ENCODE data around the gene PSME1. TPM values are rescaled to one million over a fixed set of nuclear protein-coding genes. Genes with fewer than 3 reads are reported as not detected.

Gene PSME1
- total and polyA plus RNA-seq, 7 experiments from 2014 or later, result 189 to 703 (median 234) TPM

- H3K4me1 ChIP-seq (ENCODE audit: control insufficient read depth in 2 of 2, insufficient read depth in 2 of 2, low read length in 2 of 2), result peaks cover 7 to 11% of the 10 kb centered on the region in 2 donors
- Mint-ChIP-seq H3K27me3 (no peaks in the 10 kb centered on the region), H3K4me1 (peaks cover 9 to 31% (median 24%) of the 10 kb centered on the region in 7 donors), H3K9me3 (peaks cover 0 to 3% (median 0%) of the 10 kb centered on the region in 11 donors), H3K36me3 (peaks cover 9 to 49% (median 33%) of the 10 kb centered on the region in 5 donors), H3K27ac (peak overlapping the region in 3 of 9 donors; percentile 41 to 70 (median 61)), H3K4me3 (no peak overlapping the region)
- intact Hi-C loops (cut with micrococcal nuclease), result no loop called here
- no peak overlapping the region for H3K4me3 ChIP-seq (ENCODE audit: low read length)
- no peaks in the 10 kb centered on the region for H3K9me3 ChIP-seq (ENCODE audit: control insufficient read depth in 2 of 3, low read length in 3 of 3)
- POLR2A ChIA-PET, result interaction anchor here (1.0 to 15.5 kb wide), 2 partner anchors 12 to 15 kb away, joined by 3 to 298 read pairs; partner anchors contain the start of genes EMC9, FITM1 and PSME1
- peaks cover 21 to 76% (median 42%) of the 10 kb centered on the region in 3 experiments for H3K36me3 ChIP-seq (ENCODE audit: control insufficient read depth in 2 of 3, insufficient read depth in 3 of 3, low read length in 3 of 3)
- no peak overlapping the region for H3K27ac ChIP-seq (ENCODE audit: low read depth, low read length)
- ATAC-seq (no peak), DNase-seq (no peak)
- no peaks in the 10 kb centered on the region for H3K27me3 ChIP-seq (ENCODE audit: control insufficient read depth in 2 of 2, insufficient read depth in 2 of 2, low read length in 2 of 2)
- CTCF ChIA-PET, result no interaction called here
Observed at GRCh38 chr14:24121210-24121609, 14.8 kb upstream of the PSME1 start.

GRCh38 chr14:24122416-24122815, 13.6 kb upstream of the PSME1 start:
- peaks cover 0 to 3% (median 0%) of the 10 kb centered on the region in 11 donors for H3K9me3 Mint-ChIP-seq
- Histone ChIP-seq H3K27me3 (ENCODE audit: control insufficient read depth in 2 of 2, insufficient read depth in 2 of 2, low read length in 2 of 2) (no peaks in the 10 kb centered on the region), H3K36me3 (ENCODE audit: control insufficient read depth in 2 of 3, insufficient read depth in 3 of 3, low read length in 3 of 3) (peaks cover 21 to 68% (median 34%) of the 10 kb centered on the region in 3 experiments), H3K4me1 (ENCODE audit: control insufficient read depth in 2 of 2, insufficient read depth in 2 of 2, low read length in 2 of 2) (no peaks in the 10 kb centered on the region), H3K27ac (ENCODE audit: low read depth, low read length) (no peak overlapping the region), H3K9me3 (ENCODE audit: control insufficient read depth in 2 of 3, low read length in 3 of 3) (no peaks in the 10 kb centered on the region), H3K4me3 (ENCODE audit: low read length) (no peak overlapping the region)
- H3K4me1 Mint-ChIP-seq, result peaks cover 2 to 19% (median 16%) of the 10 kb centered on the region in 7 donors
- no peak for ATAC-seq
- H3K27me3 Mint-ChIP-seq, result no peaks in the 10 kb centered on the region
- H3K4me3 Mint-ChIP-seq, result no peak overlapping the region
- intact Hi-C loops (cut with micrococcal nuclease), result no loop called here
- ChIA-PET POLR2A (interaction anchor here (15.5 kb wide), 1 partner anchor 14 kb away, joined by 298 read pairs; the partner anchor contains the start of genes EMC9, FITM1 and PSME1), CTCF (interaction anchor here (0.6 kb wide), 1 partner anchor 81 kb away, joined by 4 read pairs; no protein-coding TSS in a partner anchor)
- no peak for DNase-seq
- H3K27ac Mint-ChIP-seq, result peak overlapping the region in 2 of 9 donors; percentile 51 to 56
- H3K36me3 Mint-ChIP-seq, result peaks cover 9 to 42% (median 30%) of the 10 kb centered on the region in 5 donors

DNA sequence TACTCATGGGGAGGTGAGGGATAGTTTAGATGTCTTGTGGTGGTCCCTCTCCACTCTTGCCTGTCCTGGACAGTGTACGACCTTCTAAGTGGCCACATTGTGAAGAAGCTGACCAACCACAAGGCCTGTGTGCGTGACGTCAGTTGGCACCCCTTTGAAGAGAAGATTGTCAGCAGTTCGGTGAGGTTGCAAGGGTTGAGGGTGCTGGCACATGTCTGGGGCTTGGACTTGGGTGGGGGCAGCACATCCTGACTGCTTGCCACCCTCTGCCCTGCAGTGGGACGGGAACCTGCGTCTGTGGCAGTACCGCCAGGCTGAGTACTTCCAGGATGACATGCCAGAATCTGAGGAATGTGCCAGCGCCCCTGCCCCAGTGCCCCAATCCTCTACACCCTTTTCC, 13.1 kb upstream of the PSME1 start:
- ATAC-seq, result no peak
- intact Hi-C loops (cut with micrococcal nuclease), result no loop called here
- CTCF ChIA-PET, result no interaction called here

GRCh38 chr14:24123424-24124417, 12.3 kb upstream of the PSME1 start:
- Histone ChIP-seq H3K9me3 (ENCODE audit: control insufficient read depth in 2 of 3, low read length in 3 of 3) (no peaks in the 10 kb centered on the region), H3K27me3 (ENCODE audit: control insufficient read depth in 2 of 2, insufficient read depth in 2 of 2, low read length in 2 of 2) (no peaks in the 10 kb centered on the region), H3K36me3 (ENCODE audit: control insufficient read depth in 2 of 3, insufficient read depth in 3 of 3, low read length in 3 of 3) (peaks cover 21 to 55% (median 22%) of the 10 kb centered on the region in 3 experiments), H3K4me3 (ENCODE audit: low read length) (no peak overlapping the region), H3K27ac (ENCODE audit: low read depth, low read length) (no peak overlapping the region), H3K4me1 (ENCODE audit: control insufficient read depth in 2 of 2, insufficient read depth in 2 of 2, low read length in 2 of 2) (no peaks in the 10 kb centered on the region)
- Mint-ChIP-seq H3K27ac (peak overlapping the region in 7 of 9 donors; percentile 27 to 52 (median 40)), H3K36me3 (peaks cover 5 to 32% (median 26%) of the 10 kb centered on the region in 5 donors), H3K9me3 (peaks cover 0 to 3% (median 0%) of the 10 kb centered on the region in 11 donors), H3K4me3 (no peak overlapping the region), H3K27me3 (no peaks in the 10 kb centered on the region), H3K4me1 (peaks cover 0 to 11% (median 5%) of the 10 kb centered on the region in 7 donors)
- DNase-seq (no peak), ATAC-seq (peak; percentile 38)
- intact Hi-C loops (cut with micrococcal nuclease), result no loop called here
- ChIA-PET CTCF (interaction anchor here (1.3 kb wide), 1 partner anchor 37 kb away, joined by 3 read pairs; the partner anchor contains the start of gene IRF9), POLR2A (interaction anchor here (0.9 to 15.5 kb wide), 6 partner anchors 9 to 188 kb away, joined by 3 to 298 read pairs (median 3); partner anchors contain the start of genes DCAF11, EMC9, FITM1 and LTB4R)

More for the DNA sequence above, 13.1 kb upstream of the PSME1 start:
- H3K36me3 ChIP-seq (ENCODE audit: control insufficient read depth in 2 of 3, insufficient read depth in 3 of 3, low read length in 3 of 3), result peaks cover 21 to 63% (median 30%) of the 10 kb centered on the region in 3 experiments
- H3K4me3 ChIP-seq (ENCODE audit: low read length), result no peak overlapping the region
- DNase-seq, result no peak
- Mint-ChIP-seq H3K4me1 (peaks cover 2 to 15% (median 11%) of the 10 kb centered on the region in 7 donors), H3K27me3 (no peaks in the 10 kb centered on the region), H3K4me3 (no peak overlapping the region), H3K36me3 (peaks cover 9 to 41% (median 30%) of the 10 kb centered on the region in 5 donors), H3K27ac (peak overlapping the region in 4 of 9 donors; percentile 20 to 56 (median 46)), H3K9me3 (peaks cover 0 to 3% (median 0%) of the 10 kb centered on the region in 11 donors)
- no peaks in the 10 kb centered on the region for H3K27me3 ChIP-seq (ENCODE audit: control insufficient read depth in 2 of 2, insufficient read depth in 2 of 2, low read length in 2 of 2)
- no peaks in the 10 kb centered on the region for H3K9me3 ChIP-seq (ENCODE audit: control insufficient read depth in 2 of 3, low read length in 3 of 3)
- POLR2A ChIA-PET, result interaction anchor here (1.3 to 15.5 kb wide), 3 partner anchors 8 to 38 kb away, joined by 3 to 298 read pairs (median 13); partner anchors contain the start of genes DCAF11, EMC9, FITM1 and NRL
- no peak overlapping the region for H3K27ac ChIP-seq (ENCODE audit: low read depth, low read length)
- no peaks in the 10 kb centered on the region for H3K4me1 ChIP-seq (ENCODE audit: control insufficient read depth in 2 of 2, insufficient read depth in 2 of 2, low read length in 2 of 2)

GRCh38 chr14:24126939-24127338, 9.1 kb upstream of the PSME1 start:
- ATAC-seq, result no peak
- no peaks in the 10 kb centered on the region for H3K27me3 ChIP-seq (ENCODE audit: control insufficient read depth in 2 of 2, insufficient read depth in 2 of 2, low read length in 2 of 2)
- intact Hi-C loops (cut with micrococcal nuclease), result loop anchor here in 1 of 2 donors (1.0 kb wide), 1 partner anchor 9 kb away; the partner anchor contains the start of gene PSME1

DNA sequence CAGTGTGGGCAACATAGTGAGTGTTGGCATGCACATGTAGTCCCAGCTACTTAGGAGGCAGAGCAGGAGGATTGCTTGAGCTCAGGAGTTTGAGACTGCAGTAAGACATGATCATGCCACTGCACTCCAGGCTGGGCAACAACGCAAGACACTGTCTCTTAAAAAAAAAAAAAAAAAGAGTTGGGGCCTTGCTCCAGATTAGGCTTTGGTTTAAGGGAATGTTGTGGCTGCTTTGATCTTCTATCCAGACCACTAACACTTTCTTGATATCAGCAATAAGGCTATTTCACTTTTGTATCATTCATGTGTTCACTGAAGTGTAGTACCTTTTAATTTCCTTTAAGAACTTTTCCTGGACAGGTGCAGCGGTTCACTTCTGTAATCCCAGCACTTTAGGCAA, 8.3 kb upstream of the PSME1 start:
- Mint-ChIP-seq H3K4me3 (no peak overlapping the region), H3K36me3 (peaks cover 0 to 18% (median 7%) of the 10 kb centered on the region in 5 donors), H3K9me3 (peaks cover 0 to 4% (median 0%) of the 10 kb centered on the region in 11 donors), H3K4me1 (peaks cover 9 to 21% (median 16%) of the 10 kb centered on the region in 7 donors), H3K27me3 (no peaks in the 10 kb centered on the region), H3K27ac (peak overlapping the region in 3 of 9 donors; percentile 15 to 36 (median 21))
- intact Hi-C loops (cut with micrococcal nuclease), result loop anchor here in 1 of 2 donors (1.0 kb wide), 1 partner anchor 9 kb away; the partner anchor contains the start of gene PSME1
- Histone ChIP-seq H3K9me3 (ENCODE audit: control insufficient read depth in 2 of 3, low read length in 3 of 3) (no peaks in the 10 kb centered on the region), H3K4me3 (ENCODE audit: low read length) (no peak overlapping the region), H3K27me3 (ENCODE audit: control insufficient read depth in 2 of 2, insufficient read depth in 2 of 2, low read length in 2 of 2) (no peaks in the 10 kb centered on the region), H3K27ac (ENCODE audit: low read depth, low read length) (no peak overlapping the region), H3K4me1 (ENCODE audit: control insufficient read depth in 2 of 2, insufficient read depth in 2 of 2, low read length in 2 of 2) (peaks cover 0 to 12% of the 10 kb centered on the region in 2 donors), H3K36me3 (ENCODE audit: control insufficient read depth in 2 of 3, insufficient read depth in 3 of 3, low read length in 3 of 3) (peaks cover 0 to 20% (median 11%) of the 10 kb centered on the region in 3 experiments)
- DNase-seq (no peak), ATAC-seq (no peak)
- ChIA-PET CTCF (interaction anchor here (0.7 kb wide), 1 partner anchor 19 kb away, joined by 3 read pairs; no protein-coding TSS in a partner anchor), POLR2A (interaction anchor here (15.5 kb wide), 1 partner anchor 8 kb away, joined by 298 read pairs; the partner anchor contains the start of genes EMC9, FITM1 and PSME1)

More at GRCh38 chr14:24126939-24127338, 9.1 kb upstream of the PSME1 start:
- CTCF ChIA-PET, result no interaction called here
- peaks cover 4 to 14% (median 9%) of the 10 kb centered on the region in 7 donors for H3K4me1 Mint-ChIP-seq
- H3K9me3 Mint-ChIP-seq, result peaks cover 0 to 1% (median 0%) of the 10 kb centered on the region in 11 donors
- peaks cover 0 to 28% (median 12%) of the 10 kb centered on the region in 3 experiments for H3K36me3 ChIP-seq (ENCODE audit: control insufficient read depth in 2 of 3, insufficient read depth in 3 of 3, low read length in 3 of 3)
- H3K27me3 Mint-ChIP-seq, result no peaks in the 10 kb centered on the region
- peak overlapping the region in 2 of 9 donors; percentile 21 to 36 for H3K27ac Mint-ChIP-seq
- H3K4me3 ChIP-seq (ENCODE audit: low read length), result no peak overlapping the region
- no peak overlapping the region for H3K27ac ChIP-seq (ENCODE audit: low read depth, low read length)
- H3K9me3 ChIP-seq (ENCODE audit: control insufficient read depth in 2 of 3, low read length in 3 of 3), result no peaks in the 10 kb centered on the region
- POLR2A ChIA-PET, result interaction anchor here (0.6 to 15.5 kb wide), 4 partner anchors 9 to 28 kb away, joined by 3 to 298 read pairs (median 3); partner anchors contain the start of genes DCAF11, EMC9, FITM1 and NRL
- peaks cover 0 to 21% (median 10%) of the 10 kb centered on the region in 5 donors for H3K36me3 Mint-ChIP-seq
- H3K4me1 ChIP-seq (ENCODE audit: control insufficient read depth in 2 of 2, insufficient read depth in 2 of 2, low read length in 2 of 2), result peaks cover 0 to 5% of the 10 kb centered on the region in 2 donors
- H3K4me3 Mint-ChIP-seq, result no peak overlapping the region
- no peak for DNase-seq

All from naive thymus-derived CD4-positive, alpha-beta T cell (primary cell).